Lower leg skin (tissue), 3 donors: ENCODE data around the gene ASIC4.

Experiments
- CTCF ChIP-seq, 3 donors: fragments of 450-650 bp; IDR thresholded peaks; one replicate each; pipeline ENCODE4 v1.5.1; 2016; ENCODE audit warnings: antibody characterized with exemption in 3 of 3, mild to moderate bottlenecking in 3 of 3, moderate library complexity in 2 of 3
- POLR2A ChIP-seq, 2 donors: fragments of 450-650 bp; IDR thresholded peaks; one replicate each; pipeline ENCODE4 v1.6.1; 2016 to 2017; ENCODE audit warnings: antibody characterized with exemption in 2 of 2, mild to moderate bottlenecking in 1 of 2, moderate library complexity in 1 of 2

GRCh38 chr2:219570194-219570923 is 56.1 kb downstream of the ASIC4 start:
- TF ChIP-seq POLR2A (IDR thresholded peaks at IDR 0.05) (no peak), CTCF (IDR thresholded peaks at IDR 0.05) (no peak)
